GM19452 (cell line): ENCODE data around the gene UBXN6.

Source experiments
- ATAC-seq: cut with Tn5 transposase; IDR thresholded peaks from one replicate; pipeline ENCODE4 v1.9.1; 2021; ENCODE audit not compliant: unreplicated experiment

The UBXN6 gene

GRCh38 chr19:4493929-4494690, 36.5 kb upstream of the UBXN6 start:
- no peak for ATAC-seq

GRCh38 chr19:4493104-4493928, 35.7 kb upstream of the UBXN6 start:
- ATAC-seq = no peak

- ATAC-seq = no peak
Observed at GRCh38 chr19:4492337-4493103, 34.9 kb upstream of the UBXN6 start.

- ATAC-seq = no peak
Observed at GRCh38 chr19:4491446-4491845, 33.9 kb upstream of the UBXN6 start.

- no peak for ATAC-seq
Observed at GRCh38 chr19:4488496-4488895, 30.9 kb upstream of the UBXN6 start.

GRCh38 chr19:4487572-4487971, 30.0 kb upstream of the UBXN6 start:
- no peak for ATAC-seq

- no peak for ATAC-seq
Observed at GRCh38 chr19:4483385-4483784, 25.8 kb upstream of the UBXN6 start.

GRCh38 chr19:4482721-4483364, 25.2 kb upstream of the UBXN6 start:
- ATAC-seq = no peak

GRCh38 chr19:4477034-4477801, 19.6 kb upstream of the UBXN6 start:
- ATAC-seq = no peak

- ATAC-seq = no peak
Observed at GRCh38 chr19:4474514-4475022, 17.0 kb upstream of the UBXN6 start.

GRCh38 chr19:4473763-4474513, 16.3 kb upstream of the UBXN6 start:
- no peak for ATAC-seq

GRCh38 chr19:4473011-4473762, 15.6 kb upstream of the UBXN6 start:
- no peak for ATAC-seq

GRCh38 chr19:4472174-4472974, 14.8 kb upstream of the UBXN6 start, which contains the start of gene HDGFL2:
Gene HDGFL2, plus strand, starts transcription at chr19:4472297. Its CDS starts 54 bp downstream, at chr19:4472351.
- no peak for ATAC-seq

- peak; percentile 82 for ATAC-seq
Observed at GRCh38 chr19:4471403-4472173, 14.0 kb upstream of the UBXN6 start.

GRCh38 chr19:4467835-4468234, 10.2 kb upstream of the UBXN6 start:
- no peak for ATAC-seq

GRCh38 chr19:4464815-4465581, 7.4 kb upstream of the UBXN6 start:
- ATAC-seq = no peak
